ENCODE measurements around the gene OXCT1. TPM values are rescaled to one million over a fixed set of nuclear protein-coding genes. Genes with fewer than 3 reads are reported as not detected.

OXCT1 gene
- total and polyA plus RNA-seq, 2 of the 4 experiments (the other 2 are of a cell fraction): 14.2 to 16.3 TPM

GRCh38 chr5:41885286-41885685, 15.1 kb upstream of the OXCT1 start:
- CTCF ChIA-PET: no interaction called here

More at GRCh38 chr5:41885286-41885685, 15.1 kb upstream of the OXCT1 start:
- no peaks in the 10 kb centered on the region for H3K79me1 ChIP-seq (ENCODE audit: low read depth in 1 of 2, low read length in 2 of 2)
- no peak overlapping the region for H4K5ac ChIP-seq (ENCODE audit: low read depth, low read length)
- H3K9me1 ChIP-seq (ENCODE audit: insufficient read depth, low read length): no peaks in the 10 kb centered on the region
- no peak overlapping the region for H2AK9ac ChIP-seq (replicated peaks; ENCODE audit: low read depth, low read length, poor library complexity)
- no peak for DNase-seq
- in situ Hi-C loops (cut with MboI; ENCODE audit: low sequenced_read_pairs) (no loop called here), dilution Hi-C loops (cut with HindIII; ENCODE audit: low sequenced_read_pairs, unreplicated experiment) (no loop called here), intact Hi-C loops (cut with micrococcal nuclease) (no loop called here)
- H2AFZ ChIP-seq (replicated peaks; ENCODE audit: low read length, poor library complexity): no peak overlapping the region
- ATAC-seq (ENCODE audit: low read depth): no peak
- no peaks in the 10 kb centered on the region for H3K4me1 ChIP-seq (ENCODE audit: control insufficient read depth, insufficient read depth, low read length)
- H3K18ac ChIP-seq (ENCODE audit: low read depth, low read length): no peak overlapping the region
- no peak overlapping the region for H3K14ac ChIP-seq (replicated peaks; ENCODE audit: low read depth, low read length)
- no peaks in the 10 kb centered on the region for H4K20me1 ChIP-seq (ENCODE audit: insufficient read depth, low read length)
- no peaks in the 10 kb centered on the region for H3K36me3 ChIP-seq (ENCODE audit: control insufficient read depth, insufficient read depth, low read length)
- H2AK5ac ChIP-seq (ENCODE audit: low read depth, low read length): no peak overlapping the region
- no peak overlapping the region for H2BK5ac ChIP-seq (ENCODE audit: low read depth, low read length, poor library complexity, severe bottlenecking)
- H3K4me3 ChIP-seq (ENCODE audit: insufficient read depth, low read depth, low read length): no peak overlapping the region
- H2BK15ac ChIP-seq (ENCODE audit: low read depth, low read length): no peak overlapping the region
- H3K9me3 ChIP-seq (ENCODE audit: control insufficient read depth, insufficient read depth, low read length): no peaks in the 10 kb centered on the region
- H3K23ac ChIP-seq (ENCODE audit: low read depth, low read length): no peak overlapping the region
- H4K8ac ChIP-seq (ENCODE audit: low read depth in 2 of 2, low read length in 2 of 2): no peak overlapping the region
- peaks cover 2% of the 10 kb centered on the region; the same call in 1 of the 2 replicates for H3K27me3 ChIP-seq (ENCODE audit: control insufficient read depth, insufficient read depth, low read length)
- no peak overlapping the region for H3K9ac ChIP-seq (ENCODE audit: low read depth, low read length)
- H3K27ac ChIP-seq (ENCODE audit: insufficient read depth, low read length): no peak overlapping the region
- H2BK20ac ChIP-seq (ENCODE audit: low read depth, low read length): no peak overlapping the region
- H3K4me2 ChIP-seq (ENCODE audit: low read depth, low read length): no peak overlapping the region
- H4K91ac ChIP-seq (ENCODE audit: insufficient read depth, low read depth, low read length): no peak overlapping the region
- H3K4ac ChIP-seq (ENCODE audit: low read depth, low read length): no peak overlapping the region
- no peak overlapping the region for H2BK120ac ChIP-seq (ENCODE audit: low read depth, low read length)
- no peak overlapping the region for H3K56ac ChIP-seq (ENCODE audit: extremely low read depth, insufficient read depth, low read length)
- no TSS peak for BruUV-seq (replicated peaks)
- POLR2A ChIA-PET (ENCODE audit: unreplicated experiment): no interaction called here
- TF ChIP-seq POLR2A (IDR thresholded peaks at IDR 0.05; ENCODE audit: low read depth, low read length) (no peak), FOS (IDR thresholded peaks at IDR 0.05; ENCODE audit: low read depth, low read length) (no peak), BHLHE40 (IDR thresholded peaks at IDR 0.05; ENCODE audit: low read depth, low read length) (no peak), SMC3 (IDR thresholded peaks at IDR 0.05; ENCODE audit: low read depth, low read length) (no peak), CTCF (conservative IDR thresholded peaks at IDR 0.05; ENCODE audit: low read depth, low read length) (no peak), RAD21 (IDR thresholded peaks at IDR 0.05; ENCODE audit: low read length) (no peak), RCOR1 (IDR thresholded peaks at IDR 0.05; ENCODE audit: insufficient replicate concordance, low read length) (no peak), MAFK (IDR thresholded peaks at IDR 0.05; ENCODE audit: low read depth, low read length) (no peak), CHD1 (IDR thresholded peaks at IDR 0.05; ENCODE audit: low read depth, low read length) (no peak), CEBPB (IDR thresholded peaks at IDR 0.05; ENCODE audit: low read depth, low read length) (no peak), RFX5 (IDR thresholded peaks at IDR 0.05; ENCODE audit: low read depth, low read length) (no peak), MXI1 (IDR thresholded peaks at IDR 0.05; ENCODE audit: borderline replicate concordance, low read depth, low read length) (no peak), ELK1 (IDR thresholded peaks at IDR 0.05; ENCODE audit: borderline replicate concordance, low read depth, low read length) (no peak), MAZ (IDR thresholded peaks at IDR 0.05; ENCODE audit: borderline replicate concordance, low read depth, low read length) (no peak), USF2 (IDR thresholded peaks at IDR 0.05; ENCODE audit: low read depth, low read length) (no peak), NFE2L2 (IDR thresholded peaks at IDR 0.05; ENCODE audit: low read depth, low read length) (no peak)
